Mucosa of descending colon (tissue), 3 donors: ENCODE data around the gene IL10. TPM values are rescaled to one million over a fixed set of nuclear protein-coding genes. Genes with fewer than 3 reads are reported as not detected.

Experiments used
- ATAC-seq: fragments of 200-7000 bp; cut with Tn5 transposase; one replicate; pipeline ENCODE4 v1.9.1; 2020; ENCODE audit warnings: mild to moderate bottlenecking, moderate library complexity
- DNase-seq, 3 donors: peaks; one replicate each; pipeline ENCODE4 v3.0.0-alpha.2; 2020
- H3K36me3 ChIP-seq: fragments of 200-600 bp; one replicate; pipeline ENCODE4 v1.8.0; 2021; ENCODE audit warnings: low read depth, mild to moderate bottlenecking
- H3K4me1 ChIP-seq: fragments of 200-600 bp; one replicate; pipeline ENCODE4 v1.8.0; 2021; ENCODE audit warnings: low read depth, mild to moderate bottlenecking
- H3K4me3 ChIP-seq: fragments of 200-600 bp; one replicate; pipeline ENCODE4 v1.8.0; 2021; ENCODE audit warnings: mild to moderate bottlenecking
- H3K9me3 ChIP-seq: fragments of 200-600 bp; one replicate; pipeline ENCODE4 v1.8.0; 2021; ENCODE audit warnings: mild to moderate bottlenecking
- intact Hi-C, 2 donors: fragments of 100-400 bp; cut with DNase I in 1 of 2; cut with micrococcal nuclease in 1 of 2; formaldehyde crosslinking; loops; one replicate each; pipeline versions ENCODE4 v1.11.0 to v1.11.1; 2022; cut with DNase I, micrococcal nuclease
- total RNA-seq, 3 donors: library from RNA; stranded (reverse); fragmentation: NEBNext Ultra II Directional in 2 of 3; extraction: Animal tissue kit (Norgen Biotek cat#: 25700) in 2 of 3; gene quantifications; one replicate each; pipeline versions ENCODE4 v1.2.1 to v1.2.4, GENCODE V29; 2021 to 2023
- TF ChIP-seq, protein P1 (sequence below): fragments of 200-600 bp; IDR thresholded peaks from one replicate; pipeline ENCODE4 v1.8.0; 2022; ENCODE audit warnings: antibody characterized with exemption, mild to moderate bottlenecking
- donor health status: DM: no; HTN: no; CAD: no; lungs with moderate emphysema.
- donor health status: DM: no; HTN: no; CAD: no.
- donor health status: DM: no; HTN: yes; CAD: no.

The IL10 gene
- total RNA-seq, 3 donors from 2014 or later: 1.0 to 2.9 (median 2.8) TPM

GRCh38 chr1:206802401-206802800 is 30.1 kb upstream of the IL10 start:
- DNase-seq (no peak), ATAC-seq (no peak)
- no peaks in the 10 kb centered on the region for H3K36me3 ChIP-seq
- H3K4me3 ChIP-seq: no peak overlapping the region
- intact Hi-C loops: no loop called here
- no peaks in the 10 kb centered on the region for H3K9me3 ChIP-seq
- TF ChIP-seq, protein P1, sequence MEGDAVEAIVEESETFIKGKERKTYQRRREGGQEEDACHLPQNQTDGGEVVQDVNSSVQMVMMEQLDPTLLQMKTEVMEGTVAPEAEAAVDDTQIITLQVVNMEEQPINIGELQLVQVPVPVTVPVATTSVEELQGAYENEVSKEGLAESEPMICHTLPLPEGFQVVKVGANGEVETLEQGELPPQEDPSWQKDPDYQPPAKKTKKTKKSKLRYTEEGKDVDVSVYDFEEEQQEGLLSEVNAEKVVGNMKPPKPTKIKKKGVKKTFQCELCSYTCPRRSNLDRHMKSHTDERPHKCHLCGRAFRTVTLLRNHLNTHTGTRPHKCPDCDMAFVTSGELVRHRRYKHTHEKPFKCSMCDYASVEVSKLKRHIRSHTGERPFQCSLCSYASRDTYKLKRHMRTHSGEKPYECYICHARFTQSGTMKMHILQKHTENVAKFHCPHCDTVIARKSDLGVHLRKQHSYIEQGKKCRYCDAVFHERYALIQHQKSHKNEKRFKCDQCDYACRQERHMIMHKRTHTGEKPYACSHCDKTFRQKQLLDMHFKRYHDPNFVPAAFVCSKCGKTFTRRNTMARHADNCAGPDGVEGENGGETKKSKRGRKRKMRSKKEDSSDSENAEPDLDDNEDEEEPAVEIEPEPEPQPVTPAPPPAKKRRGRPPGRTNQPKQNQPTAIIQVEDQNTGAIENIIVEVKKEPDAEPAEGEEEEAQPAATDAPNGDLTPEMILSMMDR: no peak
- no peaks in the 10 kb centered on the region for H3K4me1 ChIP-seq

DNA sequence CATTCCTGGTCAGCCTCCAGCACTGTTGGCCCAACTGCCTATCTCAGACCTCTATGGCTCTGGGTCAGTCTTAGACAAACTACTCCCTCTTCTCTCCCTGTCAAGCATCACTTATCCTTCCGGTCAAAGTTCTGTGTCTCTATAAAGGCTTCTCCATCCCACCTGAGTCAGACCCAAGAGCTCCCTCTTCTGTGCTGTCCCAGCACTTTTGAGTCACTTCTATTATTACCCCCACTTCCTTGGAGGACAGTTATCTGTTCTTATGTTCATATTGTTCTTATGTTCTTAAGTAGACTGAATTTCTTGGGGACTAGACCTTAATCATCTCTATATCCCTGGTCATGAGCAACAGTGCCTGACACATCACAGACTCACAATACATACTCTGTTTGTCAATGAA is 29.2 kb upstream of the IL10 start:
- TF ChIP-seq, protein P1: no peak
- intact Hi-C loops: no loop called here
- Histone ChIP-seq H3K4me3 (no peak overlapping the region), H3K9me3 (no peaks in the 10 kb centered on the region), H3K4me1 (no peaks in the 10 kb centered on the region), H3K36me3 (no peaks in the 10 kb centered on the region)
- DNase-seq (no peak), ATAC-seq (no peak)

DNA sequence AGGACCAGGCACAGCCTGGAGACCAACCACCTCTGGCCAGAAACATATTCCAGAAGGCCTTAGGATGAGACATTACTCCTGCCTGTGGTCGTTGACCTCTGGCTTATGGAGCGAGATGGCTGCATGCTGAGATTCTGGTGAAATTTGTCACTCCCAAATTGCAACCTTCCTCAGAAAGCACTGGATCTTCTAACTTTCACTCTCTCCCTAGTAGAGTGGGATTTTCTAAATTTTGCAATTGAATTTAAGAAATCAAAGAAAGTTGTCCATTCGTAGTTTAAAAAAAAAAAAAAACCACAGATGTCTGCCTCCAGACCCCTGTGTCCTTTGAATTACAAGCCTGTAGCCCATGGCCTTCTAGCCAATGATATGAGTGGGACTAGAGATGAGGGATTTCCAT is 28.6 kb upstream of the IL10 start:
- H3K4me1 ChIP-seq: no peaks in the 10 kb centered on the region
- TF ChIP-seq, protein P1: no peak
- H3K4me3 ChIP-seq: no peak overlapping the region
- intact Hi-C loops: no loop called here
- ATAC-seq (no peak), DNase-seq (no peak)
- no peaks in the 10 kb centered on the region for H3K36me3 ChIP-seq
- no peaks in the 10 kb centered on the region for H3K9me3 ChIP-seq

GRCh38 chr1:206800411-206800810 is 28.1 kb upstream of the IL10 start:
- no peaks in the 10 kb centered on the region for H3K36me3 ChIP-seq

GRCh38 chr1:206799311-206799710 is 27.0 kb upstream of the IL10 start:
- TF ChIP-seq, protein P1: no peak
- Histone ChIP-seq H3K36me3 (no peaks in the 10 kb centered on the region), H3K4me1 (no peaks in the 10 kb centered on the region), H3K9me3 (no peaks in the 10 kb centered on the region), H3K4me3 (no peak overlapping the region)
- ATAC-seq: no peak
- no peak for DNase-seq
- intact Hi-C loops: no loop called here

More at GRCh38 chr1:206800411-206800810, 28.1 kb upstream of the IL10 start:
- ATAC-seq: no peak
- H3K4me3 ChIP-seq: no peak overlapping the region
- no peak for DNase-seq
- no peaks in the 10 kb centered on the region for H3K4me1 ChIP-seq
- no peaks in the 10 kb centered on the region for H3K9me3 ChIP-seq
- intact Hi-C loops: no loop called here
- TF ChIP-seq, protein P1: no peak

GRCh38 chr1:206798384-206798996 is 26.2 kb upstream of the IL10 start:
- Histone ChIP-seq H3K36me3 (no peaks in the 10 kb centered on the region), H3K4me1 (no peaks in the 10 kb centered on the region), H3K9me3 (no peaks in the 10 kb centered on the region), H3K4me3 (no peak overlapping the region)
- TF ChIP-seq, protein P1: no peak
- ATAC-seq: no peak
- intact Hi-C loops: no loop called here
- DNase-seq: no peak
